ENCODE measurements around the gene ZFP64. TPM values are rescaled to one million over a fixed set of nuclear protein-coding genes. Genes with fewer than 3 reads are reported as not detected.

The ZFP64 gene
- total RNA-seq, 1 donor from 2014 or later: 13.7 TPM

DNA sequence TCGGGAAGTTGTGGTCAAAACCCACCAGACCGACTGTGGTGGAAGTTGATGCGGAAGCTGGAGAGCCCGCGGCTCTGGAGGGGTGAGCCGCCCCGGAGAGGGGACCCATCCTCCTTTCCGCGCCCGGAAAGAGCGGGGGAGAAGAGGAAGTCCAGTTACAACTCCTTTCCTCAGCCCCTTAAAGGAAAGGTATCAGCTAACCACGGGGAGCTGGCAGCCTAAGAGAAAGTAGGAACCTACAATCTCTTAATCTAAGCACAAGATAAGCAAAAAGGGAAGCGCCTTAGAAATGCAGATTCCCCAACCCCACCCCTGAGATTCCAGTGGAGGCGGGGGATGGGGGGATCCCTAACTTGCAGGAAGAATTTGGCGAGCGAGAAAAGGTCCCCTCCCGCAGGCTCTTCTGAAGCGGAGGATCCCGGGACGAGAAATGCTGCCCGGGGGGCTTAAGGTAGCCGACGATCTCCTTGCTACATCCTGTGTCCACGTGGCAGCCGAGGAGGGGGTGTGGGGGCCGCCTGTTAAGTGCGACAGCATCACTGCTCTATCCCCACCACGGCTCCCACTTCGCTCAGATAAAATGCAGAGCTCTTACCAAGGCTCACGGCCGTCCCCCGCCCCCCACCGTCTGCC is 87.5 kb downstream of the ZFP64 start:
- Mint-ChIP-seq H3K4me3 (peak overlapping the region; percentile 87), H3K36me3 (no peaks in the 10 kb centered on the region), H3K27me3 (ENCODE audit: insufficient read depth, low read depth) (peaks cover 39% of the 10 kb centered on the region), H3K27ac (no peak overlapping the region), H3K4me1 (peaks cover 18% of the 10 kb centered on the region), H3K9me3 (peaks cover 3% of the 10 kb centered on the region)
- peak overlapping the region; percentile 58 for H2AFZ ChIP-seq (replicated peaks)
- DNase-seq (ENCODE audit: low spot score): peak; percentile 49
- H3K27ac ChIP-seq: no peak overlapping the region
- peaks cover 5% of the 10 kb centered on the region for H4K20me1 ChIP-seq (ENCODE audit: low read depth)
- H3F3A ChIP-seq (ENCODE audit: low read depth): peaks cover 50% of the 10 kb centered on the region
- peak overlapping the region; percentile 61 for H3K4me3 ChIP-seq
- peaks cover 17% of the 10 kb centered on the region for H3K4me1 ChIP-seq
- H3K9ac ChIP-seq: no peak overlapping the region
- H3K79me2 ChIP-seq (ENCODE audit: low read depth): peaks cover 15% of the 10 kb centered on the region
- TF ChIP-seq EZH2 (IDR thresholded peaks at IDR 0.05): no peak
- no peak for TF ChIP-seq CTCF (IDR thresholded peaks at IDR 0.05)
- TF ChIP-seq EZH2phosphoT487 (IDR thresholded peaks at IDR 0.05): no peak
- no peaks in the 10 kb centered on the region for H3K9me3 ChIP-seq (ENCODE audit: low read depth)
- H3K4me2 ChIP-seq: peak overlapping the region; percentile 91
- H3K36me3 ChIP-seq: no peaks in the 10 kb centered on the region
- H3K27me3 ChIP-seq: peaks cover 49% of the 10 kb centered on the region

DNA sequence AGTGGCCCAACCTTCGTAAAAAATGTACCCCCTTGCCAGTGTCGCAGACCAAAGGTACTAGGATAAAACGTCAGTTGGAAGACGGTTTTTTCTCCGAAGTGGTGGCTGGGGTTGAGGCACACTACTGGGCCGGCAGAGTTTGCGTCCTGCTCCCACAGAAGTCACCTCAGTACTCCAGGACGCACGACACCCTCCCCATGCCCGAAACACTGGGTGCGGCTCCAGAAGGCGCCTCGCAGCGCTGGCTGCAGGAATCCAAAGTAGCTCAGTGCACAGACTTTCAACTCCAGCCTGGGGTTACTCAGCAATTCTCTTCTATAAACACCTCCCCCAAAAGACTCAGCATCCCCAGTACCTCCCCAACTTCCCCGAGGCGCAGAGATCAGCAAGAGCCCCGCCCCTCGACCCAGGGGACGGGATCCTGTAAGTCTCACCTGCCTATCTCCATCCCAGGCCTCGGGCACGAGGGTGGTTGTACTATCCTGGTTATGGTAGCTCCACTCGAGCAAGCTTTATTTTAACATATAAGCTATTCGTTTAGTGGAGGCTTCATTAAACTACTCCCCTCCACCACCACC is 88.2 kb downstream of the ZFP64 start:
- Mint-ChIP-seq H3K27me3 (ENCODE audit: insufficient read depth, low read depth) (peaks cover 39% of the 10 kb centered on the region), H3K9me3 (peaks cover 3% of the 10 kb centered on the region), H3K36me3 (no peaks in the 10 kb centered on the region), H3K4me1 (peaks cover 18% of the 10 kb centered on the region), H3K4me3 (peak overlapping the region; percentile 87), H3K27ac (no peak overlapping the region)
- no peaks in the 10 kb centered on the region for H3K36me3 ChIP-seq
- TF ChIP-seq EZH2phosphoT487 (IDR thresholded peaks at IDR 0.05): no peak
- H3K4me3 ChIP-seq: peak overlapping the region; percentile 61
- peaks cover 49% of the 10 kb centered on the region for H3K27me3 ChIP-seq
- H3K79me2 ChIP-seq (ENCODE audit: low read depth): peaks cover 15% of the 10 kb centered on the region
- peak; percentile 46 for DNase-seq (ENCODE audit: low spot score)
- peak overlapping the region; percentile 58 for H2AFZ ChIP-seq (replicated peaks)
- H3K4me1 ChIP-seq: peaks cover 17% of the 10 kb centered on the region
- H3F3A ChIP-seq (ENCODE audit: low read depth): peaks cover 50% of the 10 kb centered on the region
- peak overlapping the region; percentile 91 for H3K4me2 ChIP-seq
- no peak overlapping the region for H3K9ac ChIP-seq
- H3K27ac ChIP-seq: no peak overlapping the region
- H3K9me3 ChIP-seq (ENCODE audit: low read depth): no peaks in the 10 kb centered on the region
- peaks cover 5% of the 10 kb centered on the region for H4K20me1 ChIP-seq (ENCODE audit: low read depth)

- Histone ChIP-seq H3K27me3 (peaks cover 49% of the 10 kb centered on the region), H3K9ac (no peak overlapping the region), H2AFZ (replicated peaks) (no peak overlapping the region), H3K4me3 (no peak overlapping the region), H3K4me2 (no peak overlapping the region), H3K36me3 (no peaks in the 10 kb centered on the region), H3K79me2 (ENCODE audit: low read depth) (peaks cover 15% of the 10 kb centered on the region), H3F3A (ENCODE audit: low read depth) (peaks cover 49% of the 10 kb centered on the region), H4K20me1 (ENCODE audit: low read depth) (peaks cover 5% of the 10 kb centered on the region), H3K4me1 (peaks cover 17% of the 10 kb centered on the region), H3K9me3 (ENCODE audit: low read depth) (no peaks in the 10 kb centered on the region), H3K27ac (no peak overlapping the region)
- H3K27me3 Mint-ChIP-seq (ENCODE audit: insufficient read depth, low read depth): peaks cover 39% of the 10 kb centered on the region
- H3K4me1 Mint-ChIP-seq: peaks cover 18% of the 10 kb centered on the region
- DNase-seq (ENCODE audit: low spot score): no peak
- H3K36me3 Mint-ChIP-seq: no peaks in the 10 kb centered on the region
- peaks cover 3% of the 10 kb centered on the region for H3K9me3 Mint-ChIP-seq
- H3K27ac Mint-ChIP-seq: no peak overlapping the region
- TF ChIP-seq EZH2 (IDR thresholded peaks at IDR 0.05) (no peak), EZH2phosphoT487 (IDR thresholded peaks at IDR 0.05) (no peak), CTCF (IDR thresholded peaks at IDR 0.05) (no peak)
- H3K4me3 Mint-ChIP-seq: no peak overlapping the region
Measured at GRCh38 chr20:52102559-52102958, 89.0 kb downstream of the ZFP64 start.

- Histone ChIP-seq H3K36me3 (no peaks in the 10 kb centered on the region), H4K20me1 (ENCODE audit: low read depth) (peaks cover 5% of the 10 kb centered on the region), H3K27me3 (peaks cover 47% of the 10 kb centered on the region), H3K9me3 (ENCODE audit: low read depth) (no peaks in the 10 kb centered on the region), H3K4me3 (no peak overlapping the region), H3K79me2 (ENCODE audit: low read depth) (peaks cover 15% of the 10 kb centered on the region), H3K9ac (no peak overlapping the region), H2AFZ (replicated peaks) (no peak overlapping the region), H3K4me2 (no peak overlapping the region), H3F3A (ENCODE audit: low read depth) (peaks cover 45% of the 10 kb centered on the region), H3K27ac (no peak overlapping the region), H3K4me1 (peaks cover 17% of the 10 kb centered on the region)
- no peak overlapping the region for H3K4me3 Mint-ChIP-seq
- no peak for DNase-seq (ENCODE audit: low spot score)
- H3K27ac Mint-ChIP-seq: no peak overlapping the region
- no peaks in the 10 kb centered on the region for H3K36me3 Mint-ChIP-seq
- H3K9me3 Mint-ChIP-seq: peaks cover 3% of the 10 kb centered on the region
- H3K4me1 Mint-ChIP-seq: peaks cover 18% of the 10 kb centered on the region
- TF ChIP-seq EZH2 (IDR thresholded peaks at IDR 0.05) (no peak), CTCF (IDR thresholded peaks at IDR 0.05) (no peak), EZH2phosphoT487 (IDR thresholded peaks at IDR 0.05) (no peak)
- H3K27me3 Mint-ChIP-seq (ENCODE audit: insufficient read depth, low read depth): peaks cover 37% of the 10 kb centered on the region
Measured at GRCh38 chr20:52102126-52102525, 89.5 kb downstream of the ZFP64 start.

Data from neural progenitor cell (in vitro differentiated cells).